Central memory CD8-positive, alpha-beta T cell (primary cell): ENCODE measurements around the gene BRF1.
A peak's percentile ranks its signal among the peaks of the same experiment; 100 is the strongest.

Experiments used
- ATAC-seq: fragments of 150-1000 bp; cut with Tn5 transposase; replicated peaks from 2 replicates; pipeline ENCODE4 v1.10.0; 2022; ENCODE audit warnings: mild to moderate bottlenecking, moderate FRiP score, moderate number of reproducible peaks; ENCODE audit not compliant: poor library complexity, severe bottlenecking; ENCODE audit errors: extremely low read depth
- DNase-seq, 2 donors: peaks; one replicate each; pipeline ENCODE4 v3.0.0; 2021; ENCODE audit warnings: low spot score in 2 of 2
- H3K27ac Mint-ChIP-seq: one replicate; pipeline ENCODE4 v1.8.0; 2022; ENCODE audit warnings: low read depth, mild to moderate bottlenecking, moderate library complexity, mixed read lengths
- H3K27me3 Mint-ChIP-seq: one replicate; pipeline ENCODE4 v1.8.0; 2022; ENCODE audit warnings: mixed read lengths
- H3K36me3 Mint-ChIP-seq: one replicate; pipeline ENCODE4 v1.8.0; 2022; ENCODE audit warnings: mild to moderate bottlenecking, moderate library complexity, mixed read lengths; ENCODE audit not compliant: insufficient read depth
- H3K4me1 Mint-ChIP-seq: one replicate; pipeline ENCODE4 v1.8.0; 2022; ENCODE audit warnings: mixed read lengths
- H3K4me3 Mint-ChIP-seq: one replicate; pipeline ENCODE4 v1.8.0; 2022; ENCODE audit warnings: mild to moderate bottlenecking, moderate library complexity, mixed read lengths
- H3K9me3 Mint-ChIP-seq: one replicate; pipeline ENCODE4 v1.8.0; 2022; ENCODE audit warnings: mixed read lengths

Gene BRF1

GRCh38 chr14:105173901-105174894 is 126.6 kb downstream of the BRF1 start:
- H3K4me3 Mint-ChIP-seq: peak overlapping the region; percentile 62
- H3K9me3 Mint-ChIP-seq: no peaks in the 10 kb centered on the region
- peaks cover 6% of the 10 kb centered on the region for H3K36me3 Mint-ChIP-seq
- H3K4me1 Mint-ChIP-seq: peaks cover 16% of the 10 kb centered on the region
- H3K27me3 Mint-ChIP-seq: peaks cover 13% of the 10 kb centered on the region
- peak; percentile 78 for ATAC-seq
- peak overlapping the region; percentile 16 for H3K27ac Mint-ChIP-seq
- peak in 1 of 2 donors; percentile 36 for DNase-seq

GRCh38 chr14:105173145-105173544 is 127.7 kb downstream of the BRF1 start:
- ATAC-seq: no peak
- no peak overlapping the region for H3K27ac Mint-ChIP-seq

GRCh38 chr14:105172476-105172875 is 128.3 kb downstream of the BRF1 start:
- no peak overlapping the region for H3K4me3 Mint-ChIP-seq
- no peaks in the 10 kb centered on the region for H3K9me3 Mint-ChIP-seq
- DNase-seq: no peak
- H3K27ac Mint-ChIP-seq: no peak overlapping the region
- peaks cover 14% of the 10 kb centered on the region for H3K27me3 Mint-ChIP-seq
- ATAC-seq: no peak
- H3K4me1 Mint-ChIP-seq: peaks cover 16% of the 10 kb centered on the region
- peaks cover 6% of the 10 kb centered on the region for H3K36me3 Mint-ChIP-seq

More at GRCh38 chr14:105173145-105173544, 127.7 kb downstream of the BRF1 start:
- H3K9me3 Mint-ChIP-seq: no peaks in the 10 kb centered on the region
- peaks cover 16% of the 10 kb centered on the region for H3K4me1 Mint-ChIP-seq
- H3K36me3 Mint-ChIP-seq: peaks cover 6% of the 10 kb centered on the region
- no peak overlapping the region for H3K4me3 Mint-ChIP-seq
- peaks cover 14% of the 10 kb centered on the region for H3K27me3 Mint-ChIP-seq
- DNase-seq: no peak

GRCh38 chr14:105171004-105171673 is 129.7 kb downstream of the BRF1 start:
- Mint-ChIP-seq H3K27ac (no peak overlapping the region), H3K4me3 (no peak overlapping the region), H3K9me3 (no peaks in the 10 kb centered on the region), H3K27me3 (peaks cover 22% of the 10 kb centered on the region), H3K4me1 (peaks cover 16% of the 10 kb centered on the region), H3K36me3 (peaks cover 6% of the 10 kb centered on the region)
- no peak for DNase-seq
- no peak for ATAC-seq

- no peaks in the 10 kb centered on the region for H3K9me3 Mint-ChIP-seq
- DNase-seq (no peak), ATAC-seq (no peak)
- H3K27ac Mint-ChIP-seq: peak overlapping the region; percentile 55
- peak overlapping the region; percentile 76 for H3K4me3 Mint-ChIP-seq
- H3K36me3 Mint-ChIP-seq: peaks cover 6% of the 10 kb centered on the region
- H3K27me3 Mint-ChIP-seq: peaks cover 22% of the 10 kb centered on the region
- peaks cover 16% of the 10 kb centered on the region for H3K4me1 Mint-ChIP-seq
These were observed 130.8 kb downstream of the BRF1 start for GRCh38 chr14:105169776-105170655.

- Mint-ChIP-seq H3K4me1 (peaks cover 6% of the 10 kb centered on the region), H3K27ac (peak overlapping the region; percentile 55), H3K9me3 (no peaks in the 10 kb centered on the region), H3K36me3 (peaks cover 4% of the 10 kb centered on the region), H3K4me3 (peak overlapping the region; percentile 76), H3K27me3 (peaks cover 22% of the 10 kb centered on the region)
- DNase-seq (no peak), ATAC-seq (peak; percentile 30)
These were observed 131.8 kb downstream of the BRF1 start for GRCh38 chr14:105168979-105169507.

- H3K27me3 Mint-ChIP-seq: peaks cover 22% of the 10 kb centered on the region
- H3K27ac Mint-ChIP-seq: peak within 1 kb of the TSS; percentile 55
- no peak for DNase-seq
- ATAC-seq: peak; percentile 33
- H3K9me3 Mint-ChIP-seq: no peaks in the 10 kb centered on the region
- peaks cover 6% of the 10 kb centered on the region for H3K4me1 Mint-ChIP-seq
- H3K36me3 Mint-ChIP-seq: peaks cover 2% of the 10 kb centered on the region
- H3K4me3 Mint-ChIP-seq: peak within 1 kb of the TSS; percentile 76
These were observed 132.3 kb downstream of the BRF1 start, which contains the start of gene JAG2 for GRCh38 chr14:105168496-105168978. JAG2 (minus strand) TSS chr14:105168776; CDS start chr14:105168420, 356 bp downstream.

- Mint-ChIP-seq H3K4me1 (peaks cover 6% of the 10 kb centered on the region), H3K9me3 (no peaks in the 10 kb centered on the region), H3K27me3 (peaks cover 22% of the 10 kb centered on the region), H3K36me3 (peaks cover 2% of the 10 kb centered on the region), H3K27ac (no peak overlapping the region), H3K4me3 (peak overlapping the region; percentile 58)
- no peak for DNase-seq
- ATAC-seq: no peak
These were observed 132.7 kb downstream of the BRF1 start for GRCh38 chr14:105168093-105168420.

- H3K36me3 Mint-ChIP-seq: peaks cover 2% of the 10 kb centered on the region
- no peak overlapping the region for H3K27ac Mint-ChIP-seq
- DNase-seq (no peak), ATAC-seq (no peak)
- no peaks in the 10 kb centered on the region for H3K9me3 Mint-ChIP-seq
- H3K4me3 Mint-ChIP-seq: peak overlapping the region; percentile 58
- H3K4me1 Mint-ChIP-seq: peaks cover 6% of the 10 kb centered on the region
- H3K27me3 Mint-ChIP-seq: peaks cover 22% of the 10 kb centered on the region
These were observed 133.3 kb downstream of the BRF1 start for GRCh38 chr14:105167303-105168092.

- H3K9me3 Mint-ChIP-seq: no peaks in the 10 kb centered on the region
- peaks cover 2% of the 10 kb centered on the region for H3K36me3 Mint-ChIP-seq
- DNase-seq: no peak
- no peak overlapping the region for H3K27ac Mint-ChIP-seq
- peaks cover 6% of the 10 kb centered on the region for H3K4me1 Mint-ChIP-seq
- peak overlapping the region; percentile 45 for H3K4me3 Mint-ChIP-seq
- peaks cover 22% of the 10 kb centered on the region for H3K27me3 Mint-ChIP-seq
- ATAC-seq: no peak
These were observed 134.1 kb downstream of the BRF1 start for GRCh38 chr14:105166571-105167302.
